ENCODE measurements around the gene SLC30A3.

DNA sequence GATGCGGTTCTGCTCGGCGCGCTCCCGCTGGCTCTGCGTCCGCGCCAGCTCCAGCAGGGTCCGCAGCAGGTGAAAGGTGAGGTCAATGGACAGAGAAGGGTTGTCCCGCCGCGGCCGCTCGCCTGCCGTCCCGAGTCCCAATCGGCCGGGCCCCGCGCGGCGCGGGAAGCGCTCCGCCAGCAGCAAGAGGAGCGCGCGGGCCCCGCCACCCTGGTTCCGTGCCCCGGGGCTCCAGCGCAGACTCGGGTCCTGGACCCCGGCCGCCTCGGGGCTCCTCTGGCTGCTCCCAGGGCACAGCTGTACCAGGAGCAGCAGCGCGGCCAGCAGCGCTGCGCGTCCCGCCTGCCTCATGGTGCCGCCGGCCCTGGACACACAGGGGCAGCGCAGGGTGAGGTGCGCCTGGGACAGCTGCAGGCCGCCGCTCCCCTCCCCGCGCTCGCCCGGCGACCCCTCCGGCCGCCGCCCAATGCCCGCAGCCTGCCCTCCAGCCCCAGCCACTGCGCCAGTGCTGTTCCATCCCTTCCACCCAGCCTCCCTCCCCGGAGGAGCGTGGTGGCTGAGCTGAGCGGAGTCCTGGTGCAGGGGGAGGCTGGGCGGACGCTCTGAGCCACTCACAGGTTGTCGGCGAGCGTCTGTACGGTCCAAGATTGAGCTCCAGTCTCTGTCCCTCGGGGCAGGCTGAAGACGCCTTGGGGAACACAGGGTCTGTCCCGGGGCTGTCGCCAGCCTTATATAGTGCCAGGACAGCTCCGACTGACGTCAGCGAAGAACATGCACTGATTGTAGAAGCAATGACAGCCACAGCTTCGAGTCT, 44.9 kb upstream of the SLC30A3 start:
- no peak for TF ChIP-seq CTCF (IDR thresholded peaks at IDR 0.05; ENCODE audit: low read depth, low read length)
- TF ChIP-seq EZH2phosphoT487 (IDR thresholded peaks at IDR 0.05; ENCODE audit: low read depth) = no peak

All from OCI-LY3 (cell line).